ENCODE data around the gene PTPN1.

Gene PTPN1

GRCh38 chr20:50517817-50518154 lies 7.6 kb downstream of the PTPN1 start:
- TF ChIP-seq CTCF (IDR thresholded peaks at IDR 0.05; ENCODE audit: low read depth, low read length), result no peak
- no peak overlapping the region for H3K4me3 ChIP-seq (replicated peaks in 1 of 2; ENCODE audit: low read depth in 2 of 2, low read length in 2 of 2)
- DNase-seq (ENCODE audit: low read depth in 2 of 2), result no peak

- peak overlapping the region in 1 of 2 donors; percentile 3 for H3K4me3 ChIP-seq (replicated peaks in 1 of 2; ENCODE audit: low read depth in 2 of 2, low read length in 2 of 2)
- DNase-seq (ENCODE audit: low read depth in 2 of 2), result peak; percentile 48 to 69
- TF ChIP-seq CTCF (IDR thresholded peaks at IDR 0.05; ENCODE audit: low read depth, low read length), result no peak
These were observed 8.1 kb downstream of the PTPN1 start for GRCh38 chr20:50518270-50518721.

- DNase-seq (ENCODE audit: low read depth in 2 of 2), result no peak
- no peak for TF ChIP-seq CTCF (IDR thresholded peaks at IDR 0.05; ENCODE audit: low read depth, low read length)
- no peak overlapping the region for H3K4me3 ChIP-seq (replicated peaks in 1 of 2; ENCODE audit: low read depth in 2 of 2, low read length in 2 of 2)
These were observed 9.0 kb downstream of the PTPN1 start for GRCh38 chr20:50519036-50519762.

- no peak for DNase-seq (ENCODE audit: low read depth in 2 of 2)
- no peak overlapping the region for H3K4me3 ChIP-seq (replicated peaks in 1 of 2; ENCODE audit: low read depth in 2 of 2, low read length in 2 of 2)
- no peak for TF ChIP-seq CTCF (IDR thresholded peaks at IDR 0.05; ENCODE audit: low read depth, low read length)
These were observed 10.2 kb downstream of the PTPN1 start for GRCh38 chr20:50520222-50520880.

GRCh38 chr20:50521221-50522052 lies 11.3 kb downstream of the PTPN1 start:
- no peak overlapping the region for H3K4me3 ChIP-seq (replicated peaks in 1 of 2; ENCODE audit: low read depth in 2 of 2, low read length in 2 of 2)
- DNase-seq (ENCODE audit: low read depth in 2 of 2), result no peak
- TF ChIP-seq CTCF (IDR thresholded peaks at IDR 0.05; ENCODE audit: low read depth, low read length), result no peak

GRCh38 chr20:50522053-50522674 lies 12.0 kb downstream of the PTPN1 start:
- no peak for TF ChIP-seq CTCF (IDR thresholded peaks at IDR 0.05; ENCODE audit: low read depth, low read length)
- no peak overlapping the region for H3K4me3 ChIP-seq (replicated peaks in 1 of 2; ENCODE audit: low read depth in 2 of 2, low read length in 2 of 2)
- no peak for DNase-seq (ENCODE audit: low read depth in 2 of 2)
